Activated naive CD8-positive, alpha-beta T cell treated with anti-CD3 and anti-CD28 coated beads, Interleukin-2, amount 10 ng/mL, durations not matched to agents 7 days and 5 days (primary cell): ENCODE data around the gene TAF6L. TPM values are rescaled to one million over a fixed set of nuclear protein-coding genes. Genes with fewer than 3 reads are reported as not detected.
"Not testable (repeated sequence)": the region's sequence is repeated elsewhere in the genome, so short reads cannot be mapped to it uniquely, and the experiment has no call there.

Source experiments
- ATAC-seq: fragments of 150-1000 bp; cut with Tn5 transposase; one replicate; pipeline ENCODE4 v1.10.0; 2021; ENCODE audit warnings: low read depth, moderate library complexity
- POLR2A ChIA-PET: fragments of 350-600 bp; sonication (Branson Sonifier 250); formaldehyde crosslinking; loops from one replicate; lab custom pipeline; 2021; ENCODE audit warnings: antibody characterized with exemption; lab: Charles Lee
- DNase-seq: peaks from one replicate; pipeline ENCODE4 v3.0.0; 2021
- H3K27ac Mint-ChIP-seq: one replicate; pipeline ENCODE4 v1.8.0; 2022; ENCODE audit warnings: mild to moderate bottlenecking, mixed read lengths
- H3K27me3 Mint-ChIP-seq: one replicate; pipeline ENCODE4 v1.8.0; 2022; ENCODE audit warnings: mild to moderate bottlenecking, moderate library complexity, mixed read lengths
- H3K36me3 Mint-ChIP-seq: one replicate; pipeline ENCODE4 v1.8.0; 2021; ENCODE audit warnings: mild to moderate bottlenecking, mixed read lengths
- H3K4me1 Mint-ChIP-seq: one replicate; pipeline ENCODE4 v1.8.0; 2021; ENCODE audit warnings: mixed read lengths
- H3K4me3 Mint-ChIP-seq: one replicate; pipeline ENCODE4 v1.8.0; 2022; ENCODE audit warnings: mild to moderate bottlenecking, moderate library complexity, mixed read lengths
- H3K9me3 Mint-ChIP-seq: one replicate; pipeline ENCODE4 v1.8.0; 2021; ENCODE audit warnings: mixed read lengths
- total RNA-seq, 2 experiments: library from RNA; stranded (reverse); gene quantifications; one replicate each; pipeline ENCODE4 v1.2.3, GENCODE V29; 2021

TAF6L gene, protein sequence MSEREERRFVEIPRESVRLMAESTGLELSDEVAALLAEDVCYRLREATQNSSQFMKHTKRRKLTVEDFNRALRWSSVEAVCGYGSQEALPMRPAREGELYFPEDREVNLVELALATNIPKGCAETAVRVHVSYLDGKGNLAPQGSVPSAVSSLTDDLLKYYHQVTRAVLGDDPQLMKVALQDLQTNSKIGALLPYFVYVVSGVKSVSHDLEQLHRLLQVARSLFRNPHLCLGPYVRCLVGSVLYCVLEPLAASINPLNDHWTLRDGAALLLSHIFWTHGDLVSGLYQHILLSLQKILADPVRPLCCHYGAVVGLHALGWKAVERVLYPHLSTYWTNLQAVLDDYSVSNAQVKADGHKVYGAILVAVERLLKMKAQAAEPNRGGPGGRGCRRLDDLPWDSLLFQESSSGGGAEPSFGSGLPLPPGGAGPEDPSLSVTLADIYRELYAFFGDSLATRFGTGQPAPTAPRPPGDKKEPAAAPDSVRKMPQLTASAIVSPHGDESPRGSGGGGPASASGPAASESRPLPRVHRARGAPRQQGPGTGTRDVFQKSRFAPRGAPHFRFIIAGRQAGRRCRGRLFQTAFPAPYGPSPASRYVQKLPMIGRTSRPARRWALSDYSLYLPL
- total RNA-seq, result 10 to 100 TPM; 20.6 to 22.2 TPM

DNA sequence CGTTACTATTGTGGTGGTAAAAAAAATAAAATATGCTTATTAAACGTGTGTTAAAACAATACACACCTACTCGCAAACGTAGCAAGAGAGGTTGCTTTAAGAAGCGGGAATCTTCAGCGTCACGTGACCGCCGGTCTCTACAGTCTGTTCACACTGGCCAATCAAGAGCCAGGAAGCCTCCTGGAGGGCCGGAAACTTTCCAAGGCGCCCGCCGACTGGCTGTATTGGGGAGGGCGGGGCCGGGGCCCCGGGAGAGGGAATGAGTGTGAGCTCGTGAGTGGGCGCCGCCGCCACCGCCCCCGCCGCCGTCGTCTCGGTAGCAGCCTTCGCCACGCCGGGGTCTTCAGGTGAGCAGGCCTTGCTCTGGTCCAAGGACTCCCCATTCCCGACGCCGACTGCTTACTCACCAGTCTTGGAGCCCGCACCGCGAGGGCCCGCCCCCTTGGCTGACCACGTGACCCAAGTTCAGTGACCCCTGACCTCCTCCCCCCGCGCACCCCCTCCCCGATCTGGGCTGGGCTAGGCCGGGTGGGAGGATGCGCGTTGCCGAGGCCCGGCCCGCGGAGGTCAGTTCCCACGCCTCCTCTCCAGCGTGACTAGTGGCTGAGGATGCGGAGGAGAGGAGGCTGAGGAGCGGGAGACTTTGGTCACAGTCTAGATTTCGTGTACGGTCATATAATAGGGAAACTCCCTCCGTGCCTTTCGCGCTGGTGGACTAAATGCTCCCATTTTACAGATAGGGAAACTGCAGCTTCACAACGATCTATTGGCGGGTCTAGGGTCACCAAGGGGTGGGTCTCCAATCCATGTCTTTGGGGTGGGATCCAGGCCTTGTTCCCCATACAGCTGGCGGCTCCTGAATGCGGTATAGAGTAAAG, at the start of gene TAF6L:
Gene TAF6L, plus strand, starts transcription at position 253 of the 878 bp plus-strand sequence. CDS start 4,388 bp downstream, outside the sequence.
- peaks cover 6% of the 10 kb centered on the region for H3K36me3 Mint-ChIP-seq
- no peaks in the 10 kb centered on the region for H3K27me3 Mint-ChIP-seq
- H3K9me3 Mint-ChIP-seq, result no peaks in the 10 kb centered on the region
- ATAC-seq (peak; percentile 83), DNase-seq (peak; percentile 95)
- POLR2A ChIA-PET, result interaction anchor here (0.7 to 3.9 kb wide), 14 partner anchors 10 to 110 kb away, joined by 3 to 47 read pairs (median 6); partner anchors contain the start of genes C11orf98, CSKMT, HNRNPUL2 and POLR2G
- peak within 1 kb of the TSS; percentile 92 for H3K4me3 Mint-ChIP-seq
- peak within 1 kb of the TSS; percentile 94 for H3K27ac Mint-ChIP-seq
- peaks cover 13% of the 10 kb centered on the region for H3K4me1 Mint-ChIP-seq

DNA sequence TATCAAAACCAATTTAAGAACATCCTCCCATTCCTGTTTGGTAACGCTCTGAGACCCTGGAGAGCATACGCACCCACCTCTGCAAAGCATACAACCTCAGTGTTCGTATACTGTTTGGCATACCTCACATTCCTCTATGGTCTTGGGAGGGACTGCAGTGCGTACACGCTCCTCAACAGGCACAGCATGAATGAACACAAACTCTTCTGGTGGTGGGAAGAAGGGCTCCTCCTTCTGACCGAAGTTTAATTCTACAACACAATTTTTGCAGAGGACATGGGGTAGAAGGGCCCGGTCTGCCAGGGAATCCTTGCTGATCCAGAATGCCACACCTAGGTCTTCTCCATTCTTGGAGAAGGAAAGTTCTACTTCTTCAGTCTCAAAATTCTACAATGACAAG, 49.2 kb upstream of the TAF6L start:
- no peaks in the 10 kb centered on the region for H3K27me3 Mint-ChIP-seq
- POLR2A ChIA-PET, result no interaction called here
- H3K27ac Mint-ChIP-seq, result peak overlapping the region; percentile 38
- DNase-seq, result no peak
- no peaks in the 10 kb centered on the region for H3K9me3 Mint-ChIP-seq
- ATAC-seq, result no peak
- H3K4me1 Mint-ChIP-seq, result peaks cover 55% of the 10 kb centered on the region
- H3K4me3 Mint-ChIP-seq, result no peak overlapping the region
- peaks cover 54% of the 10 kb centered on the region for H3K36me3 Mint-ChIP-seq

DNA sequence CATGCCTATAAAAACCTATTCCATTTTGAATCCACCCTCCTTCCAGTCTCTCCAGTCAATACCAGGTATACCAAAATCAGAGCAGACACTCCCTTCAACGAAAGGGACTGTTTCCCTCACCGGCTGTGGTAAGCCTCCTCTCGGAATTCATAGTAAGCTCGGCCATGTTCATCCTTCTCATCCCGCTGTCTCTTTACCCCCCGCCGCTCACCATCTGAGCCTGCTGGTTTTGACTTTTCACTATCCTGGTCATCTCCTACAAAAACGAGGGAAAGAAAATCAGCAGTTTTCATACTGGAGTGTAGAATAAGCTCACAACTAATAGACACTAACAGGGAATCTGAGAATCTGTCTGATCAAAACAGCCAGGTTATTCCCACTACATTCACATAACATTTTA, 47.0 kb upstream of the TAF6L start:
- Mint-ChIP-seq H3K4me1 (peaks cover 44% of the 10 kb centered on the region), H3K9me3 (no peaks in the 10 kb centered on the region), H3K36me3 (peaks cover 53% of the 10 kb centered on the region), H3K4me3 (peak overlapping the region; percentile 100), H3K27ac (no peak overlapping the region), H3K27me3 (no peaks in the 10 kb centered on the region)
- ATAC-seq (no peak), DNase-seq (no peak)
- POLR2A ChIA-PET, result interaction anchor here (0.5 to 8.3 kb wide), 5 partner anchors 15 to 130 kb away, joined by 3 to 107 read pairs (median 6); partner anchors contain the start of genes BSCL2, GNG3, WDR74 and ZBTB3

DNA sequence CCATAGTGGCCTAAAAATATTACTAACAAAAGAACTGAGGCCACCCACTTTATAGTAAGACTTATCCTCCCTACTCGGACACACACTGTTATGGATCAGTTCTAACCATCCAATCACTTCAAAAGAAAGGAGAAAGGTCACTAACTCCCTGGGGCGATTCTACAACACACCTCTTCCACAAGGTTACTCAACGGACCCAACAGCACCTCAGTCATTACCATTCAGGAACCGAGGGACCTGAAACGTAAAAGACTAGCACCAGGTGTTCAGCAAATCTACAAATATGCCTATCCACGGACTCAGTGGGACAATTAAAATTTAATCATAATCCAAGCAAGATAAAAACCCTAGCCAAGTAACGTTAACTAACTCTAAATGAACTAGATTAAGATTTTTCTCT, 45.5 kb upstream of the TAF6L start:
- peak overlapping the region; percentile 100 for H3K4me3 Mint-ChIP-seq
- no peak for ATAC-seq
- no peaks in the 10 kb centered on the region for H3K9me3 Mint-ChIP-seq
- H3K27me3 Mint-ChIP-seq, result no peaks in the 10 kb centered on the region
- H3K27ac Mint-ChIP-seq, result peak overlapping the region; percentile 98
- H3K36me3 Mint-ChIP-seq, result peaks cover 48% of the 10 kb centered on the region
- DNase-seq, result no peak
- H3K4me1 Mint-ChIP-seq, result peaks cover 50% of the 10 kb centered on the region
- POLR2A ChIA-PET, result interaction anchor here (0.5 to 8.3 kb wide), 16 partner anchors 10 to 159 kb away, joined by 3 to 107 read pairs (median 12); partner anchors contain the start of genes B3GAT3, BSCL2, C11orf98 and CSKMT

DNA sequence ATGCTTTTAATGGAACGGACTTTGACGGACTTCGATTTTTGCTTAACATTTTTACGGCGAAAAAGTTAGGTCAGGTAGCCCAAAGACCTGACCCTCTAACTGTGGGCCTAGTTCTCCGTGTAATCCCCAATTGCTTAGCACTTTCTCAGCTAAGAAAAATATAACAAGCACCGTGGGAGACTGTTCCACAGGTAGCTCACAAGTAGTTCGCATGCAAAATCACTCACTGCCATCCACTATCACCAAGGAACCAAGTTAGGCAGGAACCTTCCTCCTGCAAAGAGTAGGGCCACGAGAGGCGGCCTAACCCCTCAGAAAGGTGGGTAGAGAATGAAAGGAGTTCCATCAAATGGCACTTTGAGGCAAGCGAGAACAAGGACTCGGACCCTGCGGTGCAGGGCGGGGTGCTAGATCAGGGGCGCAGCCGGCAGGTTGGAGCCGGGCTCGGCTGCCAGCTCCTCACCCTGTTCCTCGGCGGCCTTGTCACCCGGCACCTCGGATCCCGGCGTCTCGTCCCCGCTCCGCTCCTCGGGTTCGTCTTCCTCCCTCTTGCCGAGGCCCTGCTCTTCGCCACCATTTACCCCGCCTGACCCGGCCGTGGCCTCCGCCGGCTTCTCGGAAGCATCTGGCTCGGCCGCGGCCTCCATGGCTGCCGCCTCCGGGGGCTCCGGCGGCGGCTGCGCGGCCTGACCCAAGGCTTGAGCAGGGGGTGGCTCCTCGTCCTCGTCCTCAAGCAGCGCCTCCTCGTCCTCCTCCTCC, 44.9 kb upstream of the TAF6L start:
- ATAC-seq (no peak), DNase-seq (no peak)
- H3K27ac Mint-ChIP-seq, result peak overlapping the region; percentile 98
- H3K36me3 Mint-ChIP-seq, result peaks cover 43% of the 10 kb centered on the region
- peaks cover 46% of the 10 kb centered on the region for H3K4me1 Mint-ChIP-seq
- H3K9me3 Mint-ChIP-seq, result no peaks in the 10 kb centered on the region
- POLR2A ChIA-PET, result interaction anchor here (0.5 to 8.3 kb wide), 37 partner anchors 7 to 181 kb away, joined by 3 to 107 read pairs (median 6); partner anchors contain the start of genes B3GAT3, BSCL2, C11orf98 and CSKMT
- peak overlapping the region; percentile 100 for H3K4me3 Mint-ChIP-seq
- no peaks in the 10 kb centered on the region for H3K27me3 Mint-ChIP-seq

DNA sequence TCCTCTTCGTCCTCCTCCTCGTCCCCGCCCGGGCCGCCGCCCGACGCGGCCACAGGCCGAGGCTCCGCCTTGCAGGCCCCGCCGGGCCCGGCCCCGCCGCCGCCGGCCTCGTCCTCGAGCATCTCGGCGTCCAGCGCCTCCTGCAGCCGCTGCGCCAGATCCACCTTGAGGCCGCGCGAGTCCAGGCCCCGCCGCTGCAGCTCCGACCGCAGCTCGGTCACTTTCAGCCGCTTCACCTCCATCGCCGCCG, 44.4 kb upstream of the TAF6L start:
- peak overlapping the region; percentile 98 for H3K27ac Mint-ChIP-seq
- H3K4me1 Mint-ChIP-seq, result peaks cover 44% of the 10 kb centered on the region
- H3K9me3 Mint-ChIP-seq, result no peaks in the 10 kb centered on the region

DNA sequence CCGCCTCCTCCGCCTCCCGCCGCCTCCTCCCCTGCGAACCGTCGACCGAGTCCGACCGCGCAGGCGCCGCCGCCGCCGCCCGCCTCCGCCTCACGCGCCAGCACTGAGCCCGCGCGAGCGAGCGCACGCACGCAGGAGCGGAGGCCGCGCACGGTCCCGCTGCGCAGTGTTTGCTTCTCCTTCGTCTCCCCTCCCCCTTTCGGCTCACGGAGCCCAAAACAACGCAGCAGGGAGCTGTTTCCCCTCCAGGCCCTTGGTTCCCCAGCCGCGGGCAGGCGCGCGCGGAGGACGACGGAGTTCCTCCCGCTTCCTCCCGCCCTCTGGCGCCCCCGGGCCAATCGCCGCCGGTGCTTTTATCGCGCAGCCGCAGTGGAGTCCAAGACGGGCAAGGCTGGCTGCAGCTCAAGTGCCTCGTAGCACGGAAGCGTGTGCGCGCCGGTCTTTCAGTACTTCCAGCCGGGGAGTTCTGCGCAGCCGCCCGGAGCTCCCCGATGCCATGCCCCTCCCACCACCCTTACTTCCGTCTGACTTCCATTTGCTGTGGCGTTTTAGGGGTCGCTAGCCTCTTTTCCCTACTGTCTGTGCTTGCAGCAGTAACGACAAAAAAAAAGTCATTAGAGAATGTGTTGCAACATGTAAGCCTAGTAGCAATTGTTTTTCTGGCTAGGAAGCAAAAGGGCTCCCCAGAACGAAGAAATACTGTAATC, 43.9 kb upstream of the TAF6L start, which contains the start of gene HNRNPUL2:
Gene HNRNPUL2, minus strand, starts transcription at position 293 of the 707 bp plus-strand sequence. CDS start 301 bp downstream, outside the sequence.
- peak; percentile 89 for ATAC-seq
- Mint-ChIP-seq H3K27ac (peak within 1 kb of the TSS; percentile 98), H3K36me3 (peaks cover 33% of the 10 kb centered on the region), H3K27me3 (no peaks in the 10 kb centered on the region), H3K4me1 (peaks cover 39% of the 10 kb centered on the region), H3K4me3 (peak within 1 kb of the TSS; percentile 100), H3K9me3 (no peaks in the 10 kb centered on the region)
- POLR2A ChIA-PET, result interaction anchor here (0.5 to 8.3 kb wide), 43 partner anchors 8 to 1646 kb away, joined by 3 to 107 read pairs (median 5); partner anchors contain the start of genes B3GAT3, BSCL2, C11orf98 and CSKMT
- DNase-seq, result peak; percentile 99

More for the DNA sequence above, 44.4 kb upstream of the TAF6L start:
- POLR2A ChIA-PET, result interaction anchor here (0.5 to 8.3 kb wide), 38 partner anchors 8 to 1646 kb away, joined by 3 to 107 read pairs (median 8); partner anchors contain the start of genes B3GAT3, BSCL2, C11orf98 and CSKMT
- Mint-ChIP-seq H3K4me3 (peak overlapping the region; percentile 100), H3K36me3 (peaks cover 37% of the 10 kb centered on the region), H3K27me3 (no peaks in the 10 kb centered on the region)
- DNase-seq (no peak), ATAC-seq (peak; percentile 2)

DNA sequence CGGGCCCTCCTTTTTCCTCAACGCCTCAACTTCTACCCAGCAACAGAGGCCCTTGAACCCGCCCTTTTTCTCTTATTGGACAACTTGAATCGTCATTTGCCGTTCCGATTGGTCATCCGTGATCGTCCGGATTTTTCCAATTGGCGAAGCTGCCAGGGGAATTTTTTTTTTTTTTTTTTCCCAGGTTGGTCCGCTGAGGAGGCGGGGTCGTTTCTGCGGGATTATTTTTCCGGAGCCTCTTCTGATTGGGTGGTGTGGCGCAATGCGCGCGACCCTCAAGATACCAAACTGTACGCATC, 43.4 kb upstream of the TAF6L start:
- Mint-ChIP-seq H3K9me3 (no peaks in the 10 kb centered on the region), H3K36me3 (peaks cover 28% of the 10 kb centered on the region), H3K4me1 (peaks cover 34% of the 10 kb centered on the region), H3K27me3 (no peaks in the 10 kb centered on the region), H3K4me3 (peak overlapping the region; percentile 100), H3K27ac (peak overlapping the region; percentile 98)
- DNase-seq (no peak), ATAC-seq (peak; percentile 55)
- POLR2A ChIA-PET, result interaction anchor here (0.6 to 8.3 kb wide), 38 partner anchors 9 to 176 kb away, joined by 3 to 107 read pairs (median 8); partner anchors contain the start of genes B3GAT3, BSCL2, C11orf98 and CSKMT

DNA sequence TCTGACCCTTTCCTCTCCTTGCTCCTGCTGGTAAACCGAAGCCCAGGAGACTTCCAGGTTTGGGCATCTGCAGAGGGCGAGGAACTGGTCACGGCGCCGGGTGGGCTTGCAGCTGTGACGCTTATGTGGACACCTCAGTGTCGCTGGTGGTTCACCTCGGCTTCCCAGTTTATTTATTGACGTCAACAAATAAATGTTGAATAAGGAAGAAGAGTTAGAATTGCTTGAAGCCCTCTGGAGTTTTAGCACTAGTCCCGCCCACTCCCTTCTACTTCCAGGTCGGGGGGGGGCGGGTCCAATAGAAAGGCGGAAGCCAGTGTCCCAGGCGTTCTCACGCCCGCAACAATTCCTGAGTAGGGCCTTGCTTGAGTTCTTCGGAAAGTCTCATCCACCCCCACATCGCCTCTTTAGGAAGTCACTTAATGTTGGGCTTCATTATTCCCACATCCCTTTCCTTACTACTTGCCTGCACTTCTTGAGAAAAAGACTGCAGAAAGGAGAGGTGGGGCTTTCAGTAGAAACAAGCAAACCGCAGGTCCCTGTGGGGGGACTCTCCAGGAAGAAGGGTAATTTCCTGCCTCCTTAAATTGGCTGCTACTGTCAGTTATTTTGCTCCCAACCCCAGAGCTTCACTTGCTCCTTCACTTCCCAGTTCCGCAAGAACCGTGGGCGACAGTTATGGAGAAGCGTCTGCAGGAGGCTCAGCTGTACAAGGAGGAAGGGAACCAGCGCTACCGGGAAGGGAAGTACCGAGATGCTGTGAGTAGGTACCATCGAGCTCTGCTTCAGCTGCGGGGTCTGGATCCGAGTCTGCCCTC, 42.8 kb upstream of the TAF6L start, which contains the start of gene TTC9C:
Gene TTC9C, plus strand, starts transcription at position 316 of the 818 bp plus-strand sequence. Its CDS starts 363 bp downstream, at position 679.
- Mint-ChIP-seq H3K4me3 (peak within 1 kb of the TSS; percentile 100), H3K9me3 (no peaks in the 10 kb centered on the region), H3K36me3 (peaks cover 30% of the 10 kb centered on the region), H3K4me1 (peaks cover 39% of the 10 kb centered on the region), H3K27ac (peak within 1 kb of the TSS; percentile 98), H3K27me3 (no peaks in the 10 kb centered on the region)
- DNase-seq, result peak; percentile 79
- POLR2A ChIA-PET, result interaction anchor here (0.5 to 8.3 kb wide), 29 partner anchors 9 to 575 kb away, joined by 3 to 107 read pairs (median 9); partner anchors contain the start of genes B3GAT3, BSCL2, C11orf98 and CSKMT
- peak; percentile 13 for ATAC-seq

DNA sequence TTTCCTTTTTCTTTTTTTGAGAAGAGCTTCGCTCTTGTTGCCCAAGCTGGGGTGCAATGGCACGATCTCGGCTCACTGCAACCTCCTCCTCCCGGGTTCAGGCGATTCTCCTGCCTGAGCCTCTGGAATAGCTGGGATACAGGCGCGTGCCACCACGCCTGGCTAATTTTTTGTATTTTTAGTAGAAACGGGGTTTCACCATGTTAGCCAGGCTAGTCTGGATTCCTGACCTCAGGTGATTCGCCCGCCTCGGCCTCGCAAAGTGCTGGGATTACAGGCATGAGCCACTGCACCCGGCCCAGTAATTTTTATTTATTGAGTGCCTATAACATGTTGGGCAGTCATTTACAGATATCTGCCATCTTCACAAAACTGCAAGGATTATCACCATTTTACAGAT, 41.1 kb upstream of the TAF6L start:
- not testable (repeated sequence) for ATAC-seq, H3K27me3 Mint-ChIP-seq, H3K9me3 Mint-ChIP-seq
- Mint-ChIP-seq H3K4me3 (peak overlapping the region; percentile 100), H3K36me3 (peaks cover 24% of the 10 kb centered on the region), H3K27ac (peak overlapping the region; percentile 38), H3K4me1 (peaks cover 26% of the 10 kb centered on the region)
- POLR2A ChIA-PET, result interaction anchor here (0.6 to 8.3 kb wide), 10 partner anchors 21 to 178 kb away, joined by 3 to 107 read pairs (median 23); partner anchors contain the start of genes BSCL2, GNG3, LBHD1 and POLR2G
- DNase-seq, result peak; percentile 10

DNA sequence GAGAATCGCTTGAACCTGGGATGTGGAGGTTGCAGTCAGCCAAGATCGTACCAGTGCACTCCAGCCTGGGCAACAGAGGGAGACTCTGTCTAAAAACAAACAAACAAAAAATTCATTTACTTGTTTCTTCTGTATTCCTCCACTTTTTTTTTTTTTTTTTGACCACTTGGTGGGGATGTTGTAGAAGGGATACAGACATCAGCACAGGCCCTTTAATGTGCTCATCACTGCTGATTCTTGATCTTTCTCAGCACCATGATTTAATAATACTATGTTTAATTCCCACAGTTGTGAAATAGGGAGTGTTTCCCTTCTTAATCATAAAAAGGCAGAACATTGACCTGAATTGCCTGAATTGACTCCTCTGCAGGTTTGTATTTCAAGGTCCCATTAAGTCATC, 38.4 kb upstream of the TAF6L start:
- Mint-ChIP-seq H3K27me3 (no peaks in the 10 kb centered on the region), H3K36me3 (peaks cover 14% of the 10 kb centered on the region), H3K4me1 (peaks cover 19% of the 10 kb centered on the region), H3K4me3 (no peak overlapping the region), H3K9me3 (no peaks in the 10 kb centered on the region), H3K27ac (no peak overlapping the region)
- peak; percentile 14 for DNase-seq
- POLR2A ChIA-PET, result no interaction called here
- ATAC-seq, result no peak
